Fibroblast of pulmonary artery (primary cell): Measurements from ENCODE around the gene AP3B1.
A peak's percentile ranks its signal among the peaks of the same experiment; 100 is the strongest.

Experiments used
- DNase-seq: peaks from one replicate; pipeline ENCODE4 v3.0.0-alpha.2; 2010; ENCODE audit warnings: low read depth
- H3K4me3 ChIP-seq: replicated peaks from 2 replicates; pipeline ENCODE4 v1.5.1; 2011; ENCODE audit warnings: low read depth, mild to moderate bottlenecking, control low read depth, low read length, moderate library complexity
- CTCF ChIP-seq: IDR thresholded peaks from 2 replicates; pipeline ENCODE4 v1.5.1; 2011; ENCODE audit warnings: mild to moderate bottlenecking, control low read depth, low read length, inconsistent platforms; ENCODE audit errors: missing control alignments

AP3B1 gene

GRCh38 chr5:78331523-78332080, 37.1 kb upstream of the AP3B1 start:
- no peak for DNase-seq
- no peak for TF ChIP-seq CTCF
- no peak overlapping the region for H3K4me3 ChIP-seq

DNA sequence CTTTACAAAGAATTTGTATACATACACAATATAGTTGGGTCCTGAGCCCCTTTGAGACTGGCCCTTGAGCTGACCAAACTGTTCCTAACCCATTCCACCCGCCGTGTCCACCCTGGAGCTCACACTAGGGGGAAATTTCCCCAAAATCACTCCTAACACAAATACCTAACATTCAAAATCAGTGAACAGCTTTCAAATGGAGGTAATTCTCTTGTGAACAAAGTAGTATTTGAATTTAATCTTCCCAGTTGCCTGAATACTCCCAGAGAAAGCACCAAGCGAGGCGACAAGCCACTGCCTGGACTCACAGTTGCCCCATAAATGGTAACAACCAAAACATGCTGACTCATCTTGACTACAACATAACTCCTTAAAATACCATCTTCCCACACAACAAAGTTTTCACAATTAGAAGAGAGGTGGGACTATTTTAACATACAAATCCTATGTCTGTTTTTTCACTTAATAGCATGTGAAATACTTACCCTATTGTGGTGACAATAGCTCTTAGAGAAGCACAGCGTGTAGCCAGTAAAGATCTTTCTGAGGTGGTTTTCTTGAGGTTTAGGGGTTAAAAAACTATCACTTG, 34.2 kb upstream of the AP3B1 start:
- DNase-seq: peak; percentile 66
- H3K4me3 ChIP-seq: no peak overlapping the region
- TF ChIP-seq CTCF: no peak

GRCh38 chr5:78327761-78328510, 33.4 kb upstream of the AP3B1 start:
- H3K4me3 ChIP-seq: no peak overlapping the region
- DNase-seq: peak; percentile 10
- no peak for TF ChIP-seq CTCF

DNA sequence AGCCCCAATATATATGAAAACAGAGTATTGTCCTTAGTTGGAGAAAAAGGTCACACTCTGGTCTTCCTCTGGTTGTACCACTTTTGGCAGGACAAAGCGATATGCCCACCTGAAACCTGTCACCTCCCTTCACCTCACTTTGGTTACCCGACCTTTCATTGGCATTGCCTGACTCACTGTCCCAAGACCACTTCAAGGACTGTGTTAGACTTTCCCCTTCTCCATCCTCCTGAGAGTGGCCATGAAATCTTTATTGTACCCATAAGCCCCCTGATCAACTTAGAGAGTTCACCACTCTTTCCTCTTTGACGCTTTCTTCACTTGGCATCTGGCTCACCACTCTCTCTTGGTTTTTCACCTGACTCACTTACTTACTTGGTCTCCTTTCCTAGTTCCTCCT, 32.4 kb upstream of the AP3B1 start:
- no peak for TF ChIP-seq CTCF
- no peak overlapping the region for H3K4me3 ChIP-seq
- no peak for DNase-seq

- no peak for DNase-seq
- H3K4me3 ChIP-seq: no peak overlapping the region
- no peak for TF ChIP-seq CTCF
Observed at GRCh38 chr5:78323241-78323640, 28.7 kb upstream of the AP3B1 start.

DNA sequence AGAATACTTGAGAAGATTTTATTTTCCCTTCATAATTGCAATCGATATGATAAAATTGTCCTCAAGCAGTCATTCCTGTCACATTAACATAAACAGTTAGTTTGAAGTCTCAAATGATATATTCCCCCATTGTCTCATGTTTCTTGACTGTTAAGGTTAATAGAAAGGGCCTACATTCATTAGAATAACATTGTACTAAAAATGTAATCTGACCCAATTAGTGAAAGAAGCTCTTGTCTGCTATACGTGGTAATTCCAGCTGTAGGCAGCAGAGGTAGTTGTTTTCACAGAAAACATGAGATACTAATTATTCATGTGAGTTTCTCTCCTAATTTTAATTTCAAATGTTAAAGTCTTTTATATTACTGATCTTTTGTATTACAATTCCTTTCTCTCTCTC, 25.9 kb upstream of the AP3B1 start:
- peak; percentile 77 for TF ChIP-seq CTCF
- peak; percentile 65 for DNase-seq
- H3K4me3 ChIP-seq: no peak overlapping the region
